RWPE2 (cell line): Measurements from ENCODE around the gene PPP1R16B.
"Not testable (repeated sequence)": the region's sequence is repeated elsewhere in the genome, so short reads cannot be mapped to it uniquely, and the experiment has no call there.

Experiments used
- ATAC-seq: fragments of 200-7000 bp; cut with Tn5 transposase; 3 replicates; pipeline ENCODE4 v1.9.1; 2021; ENCODE audit warnings: low read depth
- DNase-seq: peaks from one replicate; pipeline ENCODE4 v3.0.0-alpha.2; 2020; ENCODE audit warnings: low spot score
- H3K27ac ChIP-seq: fragments of 450-650 bp; 2 replicates; pipeline ENCODE4 v1.5.1; 2017; ENCODE audit warnings: mild to moderate bottlenecking; ENCODE audit not compliant: poor library complexity, severe bottlenecking
- H3K27me3 ChIP-seq: fragments of 250-450 bp; sonication (Bioruptor Pico); 2 replicates; pipeline ENCODE4 v1.5.1; 2021; ENCODE audit warnings: mild to moderate bottlenecking, moderate library complexity; ENCODE audit not compliant: insufficient read depth, poor library complexity, severe bottlenecking
- H3K36me3 ChIP-seq: fragments of 250-450 bp; sonication (Bioruptor Pico); 2 replicates; pipeline ENCODE4 v1.5.1; 2020; ENCODE audit warnings: low read depth, mild to moderate bottlenecking, moderate library complexity
- H3K4me1 ChIP-seq: fragments of 250-450 bp; sonication (Bioruptor Pico); 2 replicates; pipeline ENCODE4 v1.5.1; 2021; ENCODE audit warnings: mild to moderate bottlenecking, moderate library complexity; ENCODE audit not compliant: insufficient read depth, poor library complexity, severe bottlenecking
- H3K4me3 ChIP-seq: fragments of 250-450 bp; sonication (Bioruptor Pico); 2 replicates; pipeline ENCODE4 v1.5.1; 2021; ENCODE audit warnings: mild to moderate bottlenecking, moderate library complexity; ENCODE audit not compliant: severe bottlenecking
- H3K9me3 ChIP-seq: fragments of 250-450 bp; sonication (Bioruptor Pico); 2 replicates; pipeline ENCODE4 v1.5.1; 2021; ENCODE audit warnings: mild to moderate bottlenecking, moderate library complexity; ENCODE audit not compliant: severe bottlenecking
- TF ChIP-seq, protein P1 (sequence below): fragments of 450-650 bp; IDR thresholded peaks from one replicate; pipeline ENCODE4 v1.5.1; 2017; ENCODE audit warnings: mild to moderate bottlenecking, moderate library complexity; ENCODE audit not compliant: poor library complexity, severe bottlenecking

PPP1R16B gene

GRCh38 chr20:38952153-38952552 lies 146.7 kb downstream of the PPP1R16B start:
- TF ChIP-seq, protein P1, sequence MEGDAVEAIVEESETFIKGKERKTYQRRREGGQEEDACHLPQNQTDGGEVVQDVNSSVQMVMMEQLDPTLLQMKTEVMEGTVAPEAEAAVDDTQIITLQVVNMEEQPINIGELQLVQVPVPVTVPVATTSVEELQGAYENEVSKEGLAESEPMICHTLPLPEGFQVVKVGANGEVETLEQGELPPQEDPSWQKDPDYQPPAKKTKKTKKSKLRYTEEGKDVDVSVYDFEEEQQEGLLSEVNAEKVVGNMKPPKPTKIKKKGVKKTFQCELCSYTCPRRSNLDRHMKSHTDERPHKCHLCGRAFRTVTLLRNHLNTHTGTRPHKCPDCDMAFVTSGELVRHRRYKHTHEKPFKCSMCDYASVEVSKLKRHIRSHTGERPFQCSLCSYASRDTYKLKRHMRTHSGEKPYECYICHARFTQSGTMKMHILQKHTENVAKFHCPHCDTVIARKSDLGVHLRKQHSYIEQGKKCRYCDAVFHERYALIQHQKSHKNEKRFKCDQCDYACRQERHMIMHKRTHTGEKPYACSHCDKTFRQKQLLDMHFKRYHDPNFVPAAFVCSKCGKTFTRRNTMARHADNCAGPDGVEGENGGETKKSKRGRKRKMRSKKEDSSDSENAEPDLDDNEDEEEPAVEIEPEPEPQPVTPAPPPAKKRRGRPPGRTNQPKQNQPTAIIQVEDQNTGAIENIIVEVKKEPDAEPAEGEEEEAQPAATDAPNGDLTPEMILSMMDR, result no peak
- Histone ChIP-seq H3K4me3 (no peak overlapping the region), H3K9me3 (no peaks in the 10 kb centered on the region), H3K27me3 (no peaks in the 10 kb centered on the region), H3K27ac (no peak overlapping the region), H3K36me3 (peaks cover 77% of the 10 kb centered on the region), H3K4me1 (no peaks in the 10 kb centered on the region)
- DNase-seq (no peak), ATAC-seq (no peak)

- no peak overlapping the region for H3K4me3 ChIP-seq
- TF ChIP-seq, protein P1, result no peak
- H3K9me3 ChIP-seq, result no peaks in the 10 kb centered on the region
- no peaks in the 10 kb centered on the region for H3K4me1 ChIP-seq
- H3K27me3 ChIP-seq, result no peaks in the 10 kb centered on the region
- ATAC-seq (no peak), DNase-seq (no peak)
- H3K27ac ChIP-seq, result no peak overlapping the region
- H3K36me3 ChIP-seq, result peaks cover 61% of the 10 kb centered on the region
Observed at GRCh38 chr20:38953630-38954340, 148.3 kb downstream of the PPP1R16B start.

DNA sequence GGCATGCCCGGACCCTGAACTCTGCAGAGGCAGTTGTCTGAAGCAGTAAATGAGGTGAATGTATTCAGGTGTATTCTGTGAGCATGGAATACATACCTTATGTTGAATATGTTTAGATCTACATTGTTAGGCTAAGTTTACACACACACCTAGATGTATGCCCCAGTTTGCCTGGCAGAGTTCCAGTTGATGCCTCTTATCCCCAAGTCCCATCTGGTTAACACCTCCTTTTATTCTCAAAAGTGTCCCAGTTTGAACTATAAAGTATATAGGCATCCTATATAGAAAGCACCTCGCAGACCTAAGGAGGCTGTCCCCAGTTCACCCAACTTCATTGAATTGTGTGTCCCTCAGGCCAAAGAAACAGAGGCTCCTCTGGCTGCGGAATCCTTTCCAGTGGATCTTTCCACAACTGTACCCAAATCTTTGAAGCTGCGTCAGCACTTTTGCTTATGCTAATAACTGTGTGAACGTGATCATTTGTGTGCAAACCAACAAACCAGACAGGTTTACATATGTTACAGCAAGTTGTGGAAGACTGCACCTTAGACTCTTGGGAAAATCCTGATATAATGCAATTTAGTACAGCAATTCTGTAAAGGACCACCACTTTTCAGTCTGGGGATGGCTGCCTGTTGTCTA lies 151.9 kb downstream of the PPP1R16B start:
- no peaks in the 10 kb centered on the region for H3K27me3 ChIP-seq
- peaks cover 25% of the 10 kb centered on the region for H3K36me3 ChIP-seq
- no peak for ATAC-seq
- no peak overlapping the region for H3K27ac ChIP-seq
- no peak overlapping the region for H3K4me3 ChIP-seq
- no peak for DNase-seq
- H3K9me3 ChIP-seq, result no peaks in the 10 kb centered on the region
- peaks cover 7% of the 10 kb centered on the region for H3K4me1 ChIP-seq
- TF ChIP-seq, protein P1, result no peak

DNA sequence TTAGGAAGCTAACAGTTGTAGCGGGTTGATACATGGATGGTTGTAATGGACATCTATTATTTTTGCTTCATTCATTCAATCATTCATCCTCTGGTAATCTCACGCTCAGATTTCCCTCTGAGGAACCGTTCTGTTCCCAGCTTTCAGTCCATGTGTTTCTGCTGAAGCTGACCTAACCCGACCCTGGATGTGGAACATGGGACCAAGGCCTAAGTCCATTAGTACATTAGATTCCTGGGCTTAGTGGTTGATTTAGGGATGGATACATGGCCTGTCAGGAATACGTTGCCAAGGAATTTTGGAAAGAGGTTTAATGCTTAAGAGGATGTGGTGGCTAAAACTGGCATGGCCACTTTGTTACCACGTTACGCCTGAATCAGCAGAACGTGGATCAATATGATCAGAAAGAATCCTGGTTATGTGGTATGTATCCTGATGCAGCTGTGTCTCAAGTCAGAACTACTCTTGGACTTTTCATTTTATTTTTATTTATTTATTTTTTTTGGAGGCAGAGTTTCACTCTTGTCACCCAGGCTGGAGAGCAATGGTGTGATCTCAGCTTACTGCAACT lies 152.5 kb downstream of the PPP1R16B start:
- no peak overlapping the region for H3K27ac ChIP-seq

DNA sequence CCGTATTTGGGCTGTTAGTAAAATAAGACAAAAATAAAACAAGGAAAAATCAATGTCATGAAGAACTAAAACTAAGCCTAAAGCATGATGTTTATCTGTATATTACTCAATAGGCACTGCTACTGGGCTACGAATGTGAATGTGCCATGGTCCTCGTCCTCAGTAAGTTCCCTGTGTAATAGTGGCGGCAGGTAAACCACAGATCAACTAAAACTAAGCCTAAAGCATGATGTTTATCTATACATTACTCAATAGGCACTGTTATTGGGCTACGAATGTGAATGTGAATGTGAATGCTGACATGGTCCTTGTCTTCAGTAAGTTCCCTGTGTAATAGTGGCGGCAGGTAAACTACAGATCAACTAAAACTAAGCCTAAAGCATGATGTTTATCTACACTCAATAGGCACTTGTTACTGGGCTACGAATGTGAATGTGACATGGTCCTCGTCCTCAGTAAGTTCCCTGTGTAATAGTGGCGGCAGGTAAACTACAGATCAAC lies 154.7 kb downstream of the PPP1R16B start:
- not testable (repeated sequence) for ATAC-seq, H3K36me3 ChIP-seq, H3K9me3 ChIP-seq, H3K27me3 ChIP-seq, DNase-seq, H3K4me3 ChIP-seq, H3K27ac ChIP-seq
- peaks cover 15% of the 10 kb centered on the region for H3K4me1 ChIP-seq

More for the DNA sequence above, 152.5 kb downstream of the PPP1R16B start:
- H3K9me3 ChIP-seq, result no peaks in the 10 kb centered on the region
- peaks cover 18% of the 10 kb centered on the region for H3K36me3 ChIP-seq
- DNase-seq, result no peak
- H3K4me1 ChIP-seq, result peaks cover 8% of the 10 kb centered on the region
- TF ChIP-seq, protein P1, result no peak
- no peak for ATAC-seq
- no peak overlapping the region for H3K4me3 ChIP-seq
- no peaks in the 10 kb centered on the region for H3K27me3 ChIP-seq
